Measurements from ENCODE around the gene REC8. TPM values are rescaled to one million over a fixed set of nuclear protein-coding genes. Genes with fewer than 3 reads are reported as not detected.

Gene REC8
- total RNA-seq, 1 donor from 2014 or later = 158 TPM

DNA sequence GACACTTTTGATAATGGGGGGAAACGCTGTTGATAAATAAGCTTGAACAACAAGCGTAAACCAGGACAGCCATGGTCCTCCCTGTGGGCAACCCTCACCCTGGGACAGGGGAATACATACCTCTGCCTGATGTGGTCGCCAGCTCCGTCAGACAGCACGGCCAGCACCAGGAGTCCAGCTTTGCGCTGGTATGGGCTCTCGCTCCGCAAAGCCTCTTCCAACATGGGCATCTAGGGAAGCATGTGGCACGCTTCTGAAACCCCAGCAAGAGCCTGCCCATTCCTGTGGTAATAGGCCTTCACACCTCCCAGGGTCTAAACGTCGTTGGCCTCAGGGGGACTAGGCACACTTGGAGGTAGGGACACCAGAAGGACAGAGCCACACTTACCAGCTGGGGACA is 13.9 kb downstream of the REC8 start:
- DNase-seq (ENCODE audit: low read depth) = no peak
- TF ChIP-seq, protein P1, sequence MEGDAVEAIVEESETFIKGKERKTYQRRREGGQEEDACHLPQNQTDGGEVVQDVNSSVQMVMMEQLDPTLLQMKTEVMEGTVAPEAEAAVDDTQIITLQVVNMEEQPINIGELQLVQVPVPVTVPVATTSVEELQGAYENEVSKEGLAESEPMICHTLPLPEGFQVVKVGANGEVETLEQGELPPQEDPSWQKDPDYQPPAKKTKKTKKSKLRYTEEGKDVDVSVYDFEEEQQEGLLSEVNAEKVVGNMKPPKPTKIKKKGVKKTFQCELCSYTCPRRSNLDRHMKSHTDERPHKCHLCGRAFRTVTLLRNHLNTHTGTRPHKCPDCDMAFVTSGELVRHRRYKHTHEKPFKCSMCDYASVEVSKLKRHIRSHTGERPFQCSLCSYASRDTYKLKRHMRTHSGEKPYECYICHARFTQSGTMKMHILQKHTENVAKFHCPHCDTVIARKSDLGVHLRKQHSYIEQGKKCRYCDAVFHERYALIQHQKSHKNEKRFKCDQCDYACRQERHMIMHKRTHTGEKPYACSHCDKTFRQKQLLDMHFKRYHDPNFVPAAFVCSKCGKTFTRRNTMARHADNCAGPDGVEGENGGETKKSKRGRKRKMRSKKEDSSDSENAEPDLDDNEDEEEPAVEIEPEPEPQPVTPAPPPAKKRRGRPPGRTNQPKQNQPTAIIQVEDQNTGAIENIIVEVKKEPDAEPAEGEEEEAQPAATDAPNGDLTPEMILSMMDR (conservative IDR thresholded peaks at IDR 0.05; ENCODE audit: low read depth, low read length) = no peak
- H3K4me3 ChIP-seq (ENCODE audit: low read depth, low read length) = no peak overlapping the region

DNA sequence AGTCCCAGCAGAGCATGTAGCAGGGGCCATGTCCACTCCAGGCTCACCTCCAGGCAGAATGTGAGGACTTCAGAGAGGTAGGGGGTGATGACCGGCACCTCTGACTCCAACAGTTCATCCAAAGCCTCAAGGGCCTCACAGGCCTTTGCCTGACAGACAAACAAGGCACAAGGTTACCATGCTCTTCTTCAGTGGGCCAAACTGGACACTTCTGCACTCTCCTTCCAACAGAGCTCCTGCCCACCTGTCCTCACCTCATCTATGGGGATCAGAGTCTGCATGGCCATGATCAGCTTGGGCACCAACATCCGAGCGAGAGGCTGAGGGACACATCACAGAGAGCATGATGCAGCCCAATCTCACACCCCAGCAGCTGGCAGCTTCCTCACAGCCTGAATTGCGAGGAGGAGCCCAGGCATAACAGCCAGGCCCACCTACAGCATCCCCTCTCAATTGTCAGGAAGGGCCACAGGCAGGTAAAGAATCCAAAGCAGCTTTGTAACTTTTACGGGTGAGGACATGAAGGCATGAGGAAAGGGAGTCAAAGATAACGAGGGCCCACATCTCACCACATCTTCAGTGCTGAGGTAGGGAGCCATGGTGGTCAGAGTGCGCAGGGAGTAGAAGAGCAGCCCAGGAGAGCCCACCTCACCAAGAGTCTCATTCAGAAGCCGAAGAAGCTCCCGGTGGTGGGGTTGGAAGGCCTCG is 15.1 kb downstream of the REC8 start:
- TF ChIP-seq, protein P1 (conservative IDR thresholded peaks at IDR 0.05; ENCODE audit: low read depth, low read length) = no peak
- H3K4me3 ChIP-seq (ENCODE audit: low read depth, low read length) = peak overlapping the region; percentile 93
- DNase-seq (ENCODE audit: low read depth) = no peak

DNA sequence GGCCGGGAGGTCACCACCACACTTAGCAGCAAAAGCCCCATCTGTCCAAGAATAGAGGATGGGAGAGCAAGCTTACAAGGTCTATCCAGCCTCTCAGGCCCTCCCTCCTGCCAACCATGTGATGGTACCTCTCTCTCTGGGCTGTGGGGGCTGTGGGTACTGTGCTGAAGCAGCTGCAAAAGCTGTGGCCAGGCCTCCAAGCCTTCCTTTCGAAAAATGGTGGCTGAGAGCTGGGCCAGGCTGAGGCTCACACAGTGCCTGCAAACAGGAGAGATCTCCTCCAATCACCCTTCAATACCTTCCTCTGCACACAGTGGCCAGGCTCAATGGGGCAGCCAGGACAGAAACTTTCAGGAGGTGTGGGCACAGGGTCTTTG is 15.6 kb downstream of the REC8 start:
- TF ChIP-seq, protein P1 (conservative IDR thresholded peaks at IDR 0.05; ENCODE audit: low read depth, low read length) = no peak
- no peak for DNase-seq (ENCODE audit: low read depth)
- peak overlapping the region; percentile 93 for H3K4me3 ChIP-seq (ENCODE audit: low read depth, low read length)

DNA sequence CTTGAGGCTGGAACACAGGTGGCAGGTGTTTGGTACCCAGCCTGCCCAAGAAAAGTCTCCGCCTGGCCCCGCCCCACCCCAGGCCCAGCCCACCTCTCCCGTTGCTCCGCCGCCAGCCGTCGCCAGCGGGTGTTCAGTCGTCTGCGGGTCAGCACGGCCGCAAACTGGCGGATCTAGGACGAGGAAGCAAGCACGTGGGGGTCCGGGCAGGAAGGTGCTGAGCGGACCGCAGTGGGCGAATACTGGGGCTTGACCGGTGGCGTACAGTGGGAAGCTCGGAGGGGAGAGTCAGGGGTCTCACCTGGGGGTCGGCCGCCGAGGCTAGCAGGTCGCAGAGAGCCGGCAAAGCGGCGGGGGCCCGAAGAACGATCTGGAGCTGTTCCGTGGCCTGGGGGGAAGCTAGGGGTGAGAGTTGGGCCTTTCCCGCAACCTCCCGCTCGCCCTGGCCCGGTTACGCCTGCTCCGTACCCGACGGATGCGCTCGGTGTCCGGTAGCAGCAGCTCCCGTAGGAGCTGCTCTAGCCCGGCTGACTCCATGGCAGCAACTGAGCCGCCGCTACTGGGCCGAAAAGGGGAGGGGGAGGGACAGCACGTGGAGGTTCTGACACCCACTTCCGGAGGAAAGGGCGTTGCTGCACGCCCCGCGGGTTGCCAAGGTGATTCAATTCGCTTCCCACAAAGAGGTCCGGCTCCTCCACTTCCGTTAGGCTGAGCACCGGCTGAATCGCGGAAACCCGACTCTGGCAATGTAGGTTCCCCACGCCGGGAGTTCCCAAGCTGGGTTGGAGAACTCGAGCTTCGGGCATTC is 16.6 kb downstream of the REC8 start, which contains the start of gene IPO4:
Gene IPO4, minus strand, starts transcription at position 566 of the 808 bp plus-strand sequence. Its CDS starts 29 bp downstream, at position 537.
- TF ChIP-seq, protein P1 (conservative IDR thresholded peaks at IDR 0.05; ENCODE audit: low read depth, low read length) = no peak
- H3K4me3 ChIP-seq (ENCODE audit: low read depth, low read length) = peak within 1 kb of the TSS; percentile 93
- peak; percentile 84 for DNase-seq (ENCODE audit: low read depth)

DNA sequence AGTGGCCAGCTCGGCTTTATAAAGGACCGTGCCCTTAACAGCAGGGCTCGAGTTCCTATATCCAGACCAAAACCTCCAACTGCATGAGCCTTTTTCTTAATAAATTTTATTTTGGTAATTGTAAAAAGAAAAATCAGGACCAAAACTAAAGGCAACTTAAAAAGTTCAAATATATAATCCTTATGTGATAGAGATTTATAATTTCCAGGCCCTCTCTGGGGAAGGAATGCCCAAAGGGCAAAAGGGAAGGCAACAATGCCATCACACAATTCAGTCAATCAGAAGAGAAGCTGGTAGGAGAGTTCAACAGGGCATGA is 17.1 kb downstream of the REC8 start:
- TF ChIP-seq, protein P1 (conservative IDR thresholded peaks at IDR 0.05; ENCODE audit: low read depth, low read length) = no peak
- DNase-seq (ENCODE audit: low read depth) = no peak
- H3K4me3 ChIP-seq (ENCODE audit: low read depth, low read length) = peak overlapping the region; percentile 93

DNA sequence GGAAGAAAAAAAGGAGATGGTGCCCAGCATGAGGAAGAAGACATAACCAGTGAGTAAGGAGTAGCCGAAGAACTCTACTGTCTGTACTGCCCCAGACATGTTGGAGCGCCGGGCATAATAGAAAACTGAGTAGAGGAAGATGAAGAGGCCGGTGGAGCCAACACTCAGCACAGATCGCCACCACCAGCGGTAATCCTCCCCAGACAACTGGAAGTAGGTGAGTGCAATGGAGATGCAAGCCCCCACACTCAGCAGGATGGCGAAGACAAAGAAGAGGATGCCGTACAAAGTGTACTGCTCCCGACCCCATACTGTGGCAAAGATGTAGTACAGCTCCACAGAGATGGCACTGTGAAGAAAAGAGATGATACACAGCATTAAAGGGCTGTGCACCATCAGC is 17.6 kb downstream of the REC8 start:
- no peak overlapping the region for H3K4me3 ChIP-seq (ENCODE audit: low read depth, low read length)
- TF ChIP-seq, protein P1 (conservative IDR thresholded peaks at IDR 0.05; ENCODE audit: low read depth, low read length) = no peak
- no peak for DNase-seq (ENCODE audit: low read depth)
